ES-I3 (cell line): ENCODE measurements around the gene P2RY8.
A peak's percentile ranks its signal among the peaks of the same experiment; 100 is the strongest.
"Not testable (repeated sequence)": the region's sequence is repeated elsewhere in the genome, so short reads cannot be mapped to it uniquely, and the experiment has no call there.

Source experiments
- H3K36me3 ChIP-seq: 2 replicates; pipeline ENCODE4 v1.6.1; 2013; ENCODE audit warnings: mild to moderate bottlenecking, low read length, control low read depth, moderate library complexity; ENCODE audit not compliant: insufficient read depth
- H3K4me1 ChIP-seq: 2 replicates; pipeline ENCODE4 v1.6.1; 2013; ENCODE audit warnings: mild to moderate bottlenecking, control low read depth, low read length; ENCODE audit not compliant: insufficient read depth
- H3K9ac ChIP-seq: 2 replicates; pipeline ENCODE4 v1.6.1; 2013; ENCODE audit warnings: low read depth, mild to moderate bottlenecking, low read length, moderate library complexity
- H3K9me3 ChIP-seq: 2 replicates; pipeline ENCODE4 v1.6.1; 2013; ENCODE audit warnings: mild to moderate bottlenecking, low read length, moderate library complexity; ENCODE audit not compliant: control insufficient read depth, insufficient read depth

Gene P2RY8

GRCh38 chrX:1462596-1463251 lies 74.3 kb downstream of the P2RY8 start:
- H3K9me3 ChIP-seq = no peaks in the 10 kb centered on the region
- H3K9ac ChIP-seq = no peak overlapping the region
- H3K36me3 ChIP-seq = no peaks in the 10 kb centered on the region
- no peaks in the 10 kb centered on the region for H3K4me1 ChIP-seq

- Histone ChIP-seq H3K4me1 (no peaks in the 10 kb centered on the region), H3K9me3 (no peaks in the 10 kb centered on the region)
Measured at GRCh38 chrX:1462110-1462509, 74.9 kb downstream of the P2RY8 start.

GRCh38 chrX:1455948-1456280 lies 81.1 kb downstream of the P2RY8 start:
- no peaks in the 10 kb centered on the region for H3K4me1 ChIP-seq
- no peak overlapping the region for H3K9ac ChIP-seq
- no peaks in the 10 kb centered on the region for H3K9me3 ChIP-seq
- no peaks in the 10 kb centered on the region for H3K36me3 ChIP-seq

More at GRCh38 chrX:1462110-1462509, 74.9 kb downstream of the P2RY8 start:
- Histone ChIP-seq H3K36me3 (no peaks in the 10 kb centered on the region), H3K9ac (no peak overlapping the region)

- no peaks in the 10 kb centered on the region for H3K36me3 ChIP-seq
- peaks cover 5% of the 10 kb centered on the region for H3K9me3 ChIP-seq
- H3K9ac ChIP-seq = no peak overlapping the region
- no peaks in the 10 kb centered on the region for H3K4me1 ChIP-seq
Measured at GRCh38 chrX:1453951-1454785, 82.8 kb downstream of the P2RY8 start.

- Histone ChIP-seq H3K9me3 (peaks cover 8% of the 10 kb centered on the region), H3K4me1 (no peaks in the 10 kb centered on the region), H3K36me3 (peaks cover 3% of the 10 kb centered on the region; the same call in 1 of the 2 replicates), H3K9ac (peak overlapping the region; percentile 79; the same call in 1 of the 2 replicates)
Measured at GRCh38 chrX:1453395-1453783, 83.6 kb downstream of the P2RY8 start.

- Histone ChIP-seq H3K36me3 (peaks cover 3% of the 10 kb centered on the region; the same call in 1 of the 2 replicates), H3K9ac (peak within 1 kb of the TSS; percentile 79), H3K4me1 (no peaks in the 10 kb centered on the region), H3K9me3 (peaks cover 8% of the 10 kb centered on the region)
Measured at GRCh38 chrX:1452516-1453394, 84.2 kb downstream of the P2RY8 start, which contains the start of gene ASMTL. Gene ASMTL (minus strand): TSS chrX:1452909. CDS start chrX:1452840, 69 bp downstream.

GRCh38 chrX:1451661-1452515 lies 85.1 kb downstream of the P2RY8 start:
- Histone ChIP-seq H3K36me3 (peaks cover 3% of the 10 kb centered on the region; the same call in 1 of the 2 replicates), H3K9ac (peak overlapping the region; percentile 78), H3K9me3 (peaks cover 8% of the 10 kb centered on the region), H3K4me1 (no peaks in the 10 kb centered on the region)

GRCh38 chrX:1451251-1451660 lies 85.7 kb downstream of the P2RY8 start:
- no peaks in the 10 kb centered on the region for H3K4me1 ChIP-seq
- H3K36me3 ChIP-seq = peaks cover 3% of the 10 kb centered on the region; the same call in 1 of the 2 replicates
- H3K9ac ChIP-seq = peak overlapping the region; percentile 78; the same call in 1 of the 2 replicates
- H3K9me3 ChIP-seq = peaks cover 8% of the 10 kb centered on the region

- Histone ChIP-seq H3K36me3 (peaks cover 3% of the 10 kb centered on the region; the same call in 1 of the 2 replicates), H3K4me1 (no peaks in the 10 kb centered on the region), H3K9ac (no peak overlapping the region), H3K9me3 (peaks cover 8% of the 10 kb centered on the region)
Measured at GRCh38 chrX:1450361-1451161, 86.4 kb downstream of the P2RY8 start.

- no peaks in the 10 kb centered on the region for H3K4me1 ChIP-seq
- no peak overlapping the region for H3K9ac ChIP-seq
- peaks cover 3% of the 10 kb centered on the region; the same call in 1 of the 2 replicates for H3K36me3 ChIP-seq
- H3K9me3 ChIP-seq = peaks cover 8% of the 10 kb centered on the region
Measured at GRCh38 chrX:1449823-1450149, 87.2 kb downstream of the P2RY8 start.

GRCh38 chrX:1449036-1449822 lies 87.8 kb downstream of the P2RY8 start:
- no peak overlapping the region for H3K9ac ChIP-seq
- H3K9me3 ChIP-seq = peaks cover 8% of the 10 kb centered on the region
- peaks cover 5% of the 10 kb centered on the region; the same call in 1 of the 2 replicates for H3K36me3 ChIP-seq
- H3K4me1 ChIP-seq = no peaks in the 10 kb centered on the region

GRCh38 chrX:1448573-1449001 lies 88.4 kb downstream of the P2RY8 start:
- H3K9me3 ChIP-seq, H3K36me3 ChIP-seq, H3K4me1 ChIP-seq, H3K9ac ChIP-seq: not testable (repeated sequence)
